KMS-11 (cell line): ENCODE results near the gene GSE1.
"Not testable (repeated sequence)": the region's sequence is repeated elsewhere in the genome, so short reads cannot be mapped to it uniquely, and the experiment has no call there.

Experiments
- H2AFZ ChIP-seq: fragments of 200-600 bp; sonication (generic); 2 replicates; pipeline ENCODE4 v1.6.1; 2016; ENCODE audit warnings: antibody characterized with exemption, mixed run types, low read depth
- H3K27ac ChIP-seq: fragments of 200-600 bp; sonication (generic); 2 replicates; pipeline ENCODE4 v1.6.1; 2016; ENCODE audit warnings: mild to moderate bottlenecking, mixed run types
- H3K27me3 ChIP-seq: fragments of 200-600 bp; sonication (generic); 2 replicates; pipeline ENCODE4 v1.6.1; 2017; ENCODE audit warnings: mild to moderate bottlenecking, low read depth, mixed run types, moderate library complexity; ENCODE audit not compliant: insufficient read depth
- H3K36me3 ChIP-seq: fragments of 200-600 bp; sonication (generic); 2 replicates; pipeline ENCODE4 v1.6.1; 2017; ENCODE audit warnings: mild to moderate bottlenecking, mixed run types; ENCODE audit not compliant: insufficient read depth
- H3K4me1 ChIP-seq: fragments of 200-600 bp; sonication (generic); 2 replicates; pipeline ENCODE4 v1.6.1; 2016; ENCODE audit warnings: mild to moderate bottlenecking, low read depth, mixed run types; ENCODE audit not compliant: poor library complexity, severe bottlenecking
- H3K4me2 ChIP-seq: fragments of 200-600 bp; sonication (generic); 2 replicates; pipeline ENCODE4 v1.7.0; 2016; ENCODE audit warnings: mild to moderate bottlenecking, mixed run types
- H3K4me3 ChIP-seq: fragments of 200-600 bp; sonication (generic); IDR thresholded peaks from 2 replicates; pipeline ENCODE4 v1.6.1; 2017; ENCODE audit warnings: low read depth, low read length, mixed read lengths; ENCODE audit not compliant: insufficient read depth
- H3K79me2 ChIP-seq: fragments of 200-600 bp; sonication (generic); 2 replicates; pipeline ENCODE4 v1.6.1; 2016; ENCODE audit warnings: low read depth, mixed run types; ENCODE audit not compliant: insufficient read depth
- H3K9ac ChIP-seq: fragments of 200-600 bp; sonication (generic); 2 replicates; pipeline ENCODE4 v1.6.1; 2016; ENCODE audit warnings: mild to moderate bottlenecking, mixed run types
- H4K20me1 ChIP-seq: fragments of 200-600 bp; sonication (generic); 2 replicates; pipeline ENCODE4 v1.6.1; 2016; ENCODE audit warnings: mild to moderate bottlenecking, mixed run types; ENCODE audit not compliant: insufficient read depth
- TF ChIP-seq, protein P1 (sequence below): fragments of 200-600 bp; sonication (generic); conservative IDR thresholded peaks from 2 replicates; pipeline ENCODE4 v1.6.1; 2017; ENCODE audit warnings: low read depth, mild to moderate bottlenecking, antibody characterized with exemption, low read length, moderate library complexity, mixed read lengths

GSE1 gene

GRCh38 chr16:85588562-85589503, 24.3 kb upstream of the GSE1 start:
- Histone ChIP-seq H3K9ac (no peak overlapping the region), H3K4me1 (peaks cover 16% of the 10 kb centered on the region), H3K27me3 (peaks cover 70% of the 10 kb centered on the region), H3K79me2 (no peaks in the 10 kb centered on the region), H3K36me3 (no peaks in the 10 kb centered on the region), H3K4me3 (no peak overlapping the region), H3K27ac (no peak overlapping the region), H4K20me1 (no peaks in the 10 kb centered on the region), H2AFZ (no peak overlapping the region), H3K4me2 (no peak overlapping the region)
- TF ChIP-seq, protein P1, sequence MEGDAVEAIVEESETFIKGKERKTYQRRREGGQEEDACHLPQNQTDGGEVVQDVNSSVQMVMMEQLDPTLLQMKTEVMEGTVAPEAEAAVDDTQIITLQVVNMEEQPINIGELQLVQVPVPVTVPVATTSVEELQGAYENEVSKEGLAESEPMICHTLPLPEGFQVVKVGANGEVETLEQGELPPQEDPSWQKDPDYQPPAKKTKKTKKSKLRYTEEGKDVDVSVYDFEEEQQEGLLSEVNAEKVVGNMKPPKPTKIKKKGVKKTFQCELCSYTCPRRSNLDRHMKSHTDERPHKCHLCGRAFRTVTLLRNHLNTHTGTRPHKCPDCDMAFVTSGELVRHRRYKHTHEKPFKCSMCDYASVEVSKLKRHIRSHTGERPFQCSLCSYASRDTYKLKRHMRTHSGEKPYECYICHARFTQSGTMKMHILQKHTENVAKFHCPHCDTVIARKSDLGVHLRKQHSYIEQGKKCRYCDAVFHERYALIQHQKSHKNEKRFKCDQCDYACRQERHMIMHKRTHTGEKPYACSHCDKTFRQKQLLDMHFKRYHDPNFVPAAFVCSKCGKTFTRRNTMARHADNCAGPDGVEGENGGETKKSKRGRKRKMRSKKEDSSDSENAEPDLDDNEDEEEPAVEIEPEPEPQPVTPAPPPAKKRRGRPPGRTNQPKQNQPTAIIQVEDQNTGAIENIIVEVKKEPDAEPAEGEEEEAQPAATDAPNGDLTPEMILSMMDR = no peak

DNA sequence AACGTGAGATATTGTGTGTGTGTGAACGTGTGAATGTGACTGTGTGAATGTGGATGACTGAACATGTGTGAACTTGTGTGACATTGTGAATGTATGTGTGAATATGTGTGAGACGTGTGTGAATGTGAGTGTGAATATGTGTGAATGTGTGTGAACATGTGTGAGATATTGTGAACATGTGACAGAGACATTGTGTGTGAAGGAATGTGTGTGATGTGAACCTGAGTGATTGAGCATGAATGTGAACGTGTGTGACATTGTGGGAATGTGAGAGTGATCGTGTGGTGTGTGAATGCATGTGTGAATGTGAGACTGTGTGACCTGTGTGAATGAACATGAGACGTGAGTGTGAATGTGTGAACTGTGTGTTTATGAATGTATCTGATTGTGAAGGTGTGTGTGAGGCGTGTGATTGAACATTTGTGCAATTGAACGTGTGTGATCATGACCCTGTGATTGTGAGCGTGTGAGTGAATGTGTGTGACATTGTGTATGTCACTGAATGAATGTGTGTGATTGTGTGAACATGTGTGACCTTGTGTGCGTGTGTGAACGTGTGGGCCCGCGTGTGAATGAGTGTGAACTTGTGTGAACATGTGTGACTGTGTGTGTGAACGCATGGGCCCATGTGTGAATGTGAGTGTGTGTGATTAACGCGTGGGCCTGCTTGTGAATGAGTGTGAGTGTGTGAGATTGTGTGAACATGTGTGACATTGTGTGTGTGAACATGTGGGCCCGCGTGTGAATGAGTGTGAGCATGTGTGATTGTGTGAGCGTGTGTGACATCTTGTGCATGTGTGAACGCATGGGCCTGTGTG, 23.2 kb upstream of the GSE1 start:
- Histone ChIP-seq H3K36me3 (no peaks in the 10 kb centered on the region), H3K27ac (no peak overlapping the region), H4K20me1 (no peaks in the 10 kb centered on the region), H3K4me3 (no peak overlapping the region), H3K4me1 (peaks cover 17% of the 10 kb centered on the region), H3K79me2 (no peaks in the 10 kb centered on the region), H2AFZ (no peak overlapping the region), H3K27me3 (peaks cover 62% of the 10 kb centered on the region), H3K9ac (no peak overlapping the region), H3K4me2 (no peak overlapping the region)
- TF ChIP-seq, protein P1 = no peak

- Histone ChIP-seq H2AFZ (no peak overlapping the region), H3K36me3 (no peaks in the 10 kb centered on the region), H4K20me1 (no peaks in the 10 kb centered on the region), H3K27ac (no peak overlapping the region), H3K4me3 (no peak overlapping the region), H3K27me3 (peaks cover 62% of the 10 kb centered on the region), H3K4me2 (no peak overlapping the region), H3K79me2 (no peaks in the 10 kb centered on the region), H3K9ac (no peak overlapping the region), H3K4me1 (peaks cover 17% of the 10 kb centered on the region)
- TF ChIP-seq, protein P1 = no peak
Observed at GRCh38 chr16:85590506-85590832, 22.7 kb upstream of the GSE1 start.

DNA sequence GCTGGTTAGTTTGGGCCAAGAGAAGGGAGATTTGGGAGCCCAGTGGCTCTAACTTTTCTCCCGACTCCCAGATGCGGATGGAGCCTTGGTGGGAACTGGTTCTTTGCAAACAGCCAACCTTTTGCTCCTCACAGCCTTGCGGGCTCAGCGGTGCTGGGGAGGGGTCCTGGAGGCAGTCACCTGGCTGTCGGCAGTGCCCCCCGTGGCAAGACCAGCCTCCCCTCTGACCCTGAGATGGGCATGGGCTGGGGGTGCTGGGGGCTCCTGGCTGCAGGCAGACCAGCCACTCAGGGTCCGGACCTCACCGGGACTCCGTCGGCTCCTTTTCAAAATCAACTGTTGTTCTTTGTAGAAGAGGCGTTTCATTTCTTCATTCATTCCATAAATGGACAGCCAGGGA, 21.7 kb upstream of the GSE1 start:
- H3K4me2 ChIP-seq = no peak overlapping the region
- no peaks in the 10 kb centered on the region for H3K79me2 ChIP-seq
- H3K36me3 ChIP-seq = no peaks in the 10 kb centered on the region
- H3K9ac ChIP-seq = no peak overlapping the region
- H4K20me1 ChIP-seq = no peaks in the 10 kb centered on the region
- H2AFZ ChIP-seq = no peak overlapping the region
- peaks cover 60% of the 10 kb centered on the region for H3K27me3 ChIP-seq
- TF ChIP-seq, protein P1 = no peak
- peaks cover 17% of the 10 kb centered on the region for H3K4me1 ChIP-seq
- H3K27ac ChIP-seq = no peak overlapping the region
- no peak overlapping the region for H3K4me3 ChIP-seq

DNA sequence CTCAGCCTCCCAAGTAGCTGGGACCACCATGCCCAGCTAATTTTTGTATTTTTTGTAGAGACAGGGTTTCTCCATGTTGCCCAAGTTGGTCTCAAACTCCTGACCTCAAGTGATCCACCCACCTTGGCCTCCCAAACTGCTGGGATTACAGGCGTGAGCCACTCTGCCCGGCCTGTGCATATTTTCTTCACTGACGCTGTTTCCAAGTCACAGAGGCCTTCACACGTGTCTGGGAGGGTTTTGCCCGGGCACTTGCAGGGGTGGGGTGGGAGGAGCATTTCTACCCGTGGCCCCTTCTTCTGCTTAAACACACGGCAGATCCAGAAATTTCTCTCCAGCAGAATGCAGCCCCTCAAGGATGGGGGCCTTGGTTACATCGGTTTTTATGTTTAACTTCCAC, 20.8 kb upstream of the GSE1 start:
- not testable (repeated sequence) for H3K79me2 ChIP-seq, H4K20me1 ChIP-seq, H2AFZ ChIP-seq, H3K4me2 ChIP-seq, H3K36me3 ChIP-seq, H3K4me3 ChIP-seq, H3K27ac ChIP-seq, H3K9ac ChIP-seq
- peaks cover 67% of the 10 kb centered on the region for H3K27me3 ChIP-seq
- H3K4me1 ChIP-seq = peaks cover 17% of the 10 kb centered on the region
